NOMO-1 treated with dmso at 0.1 percent for 144 hours (cell line): ENCODE measurements around the gene ITGA5.
"Not testable (repeated sequence)": the region's sequence is repeated elsewhere in the genome, so short reads cannot be mapped to it uniquely, and the experiment has no call there.

ENCODE experiments used
- DNase-seq: peaks from one replicate; lab custom pipeline; 2025; ENCODE audit not compliant: unreplicated experiment; lab: John Stamatoyannopoulos, UW

The ITGA5 gene

DNA sequence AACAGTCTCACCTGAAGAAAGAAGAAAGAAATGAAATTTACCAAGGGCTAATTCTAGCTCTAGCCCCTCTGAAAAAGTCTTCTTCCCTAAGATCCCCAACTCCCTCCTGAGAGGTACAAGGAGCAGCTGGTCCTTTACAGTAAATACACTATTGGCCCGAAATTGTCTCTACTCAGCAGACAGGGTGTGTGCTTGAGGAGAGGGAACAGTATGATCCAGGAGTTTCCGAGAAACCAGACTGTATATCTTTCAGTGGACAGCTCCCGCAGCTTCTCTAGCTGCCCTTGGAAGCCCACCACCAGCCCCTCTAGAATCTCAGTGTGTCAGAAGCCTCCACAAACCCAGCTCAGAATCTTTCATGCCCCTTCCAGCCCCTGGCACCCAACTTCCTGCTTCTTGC is 62.8 kb downstream of the ITGA5 start:
- DNase-seq, result no peak

DNA sequence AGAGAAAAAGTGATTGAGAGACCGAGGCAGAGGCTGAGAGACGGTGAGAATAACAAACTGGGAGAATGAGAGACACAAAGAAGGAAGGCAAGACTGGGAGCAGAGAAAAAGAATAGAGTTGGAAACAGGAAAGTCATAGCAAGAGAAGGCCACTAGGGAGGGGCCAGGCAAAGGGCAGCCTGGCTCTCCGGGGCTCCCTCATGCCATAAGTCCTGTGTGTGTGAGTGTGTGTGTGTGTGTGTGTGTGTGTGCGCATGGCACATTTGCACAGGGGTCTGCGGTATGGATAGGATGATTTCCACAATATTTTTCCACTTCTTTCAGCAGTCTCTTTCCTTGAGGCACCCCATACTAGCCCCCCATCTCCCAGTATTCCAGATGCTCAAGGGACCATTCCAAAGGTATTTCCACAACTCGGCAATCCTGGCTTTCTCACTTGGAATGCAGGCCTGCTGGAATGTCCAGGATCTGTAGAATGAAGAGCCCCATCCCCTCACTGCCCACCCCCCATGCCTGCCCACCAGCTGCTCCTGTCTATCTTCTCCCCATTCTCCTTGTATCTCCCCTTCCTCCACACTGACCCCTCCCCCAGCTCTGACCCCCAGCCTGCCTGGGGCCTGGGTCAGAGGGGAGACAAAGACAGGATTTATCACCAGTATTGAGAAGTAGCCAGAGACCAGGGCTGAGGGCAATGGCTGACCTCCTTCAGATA is 63.8 kb downstream of the ITGA5 start:
- DNase-seq, result no peak

DNA sequence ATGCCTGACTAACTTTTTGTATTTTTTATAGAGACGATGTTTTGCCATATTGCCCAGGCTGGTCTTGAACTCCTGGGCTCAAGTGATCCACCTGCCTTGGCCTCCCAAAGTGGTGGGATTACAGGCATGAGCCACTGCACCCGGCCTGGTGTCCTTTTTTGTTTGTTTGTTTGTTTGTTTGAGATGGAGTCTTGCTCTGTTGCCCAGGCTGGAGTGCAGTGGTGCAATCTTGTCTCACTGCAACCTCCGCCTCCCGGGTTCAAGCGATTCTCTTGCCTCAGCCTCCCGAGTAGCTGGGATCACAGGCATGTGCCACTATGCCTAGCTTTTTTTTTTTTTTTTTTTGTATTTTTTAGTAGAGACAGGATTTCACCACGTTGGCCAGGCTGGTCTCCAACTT is 64.8 kb downstream of the ITGA5 start:
- DNase-seq, result not testable (repeated sequence)

DNA sequence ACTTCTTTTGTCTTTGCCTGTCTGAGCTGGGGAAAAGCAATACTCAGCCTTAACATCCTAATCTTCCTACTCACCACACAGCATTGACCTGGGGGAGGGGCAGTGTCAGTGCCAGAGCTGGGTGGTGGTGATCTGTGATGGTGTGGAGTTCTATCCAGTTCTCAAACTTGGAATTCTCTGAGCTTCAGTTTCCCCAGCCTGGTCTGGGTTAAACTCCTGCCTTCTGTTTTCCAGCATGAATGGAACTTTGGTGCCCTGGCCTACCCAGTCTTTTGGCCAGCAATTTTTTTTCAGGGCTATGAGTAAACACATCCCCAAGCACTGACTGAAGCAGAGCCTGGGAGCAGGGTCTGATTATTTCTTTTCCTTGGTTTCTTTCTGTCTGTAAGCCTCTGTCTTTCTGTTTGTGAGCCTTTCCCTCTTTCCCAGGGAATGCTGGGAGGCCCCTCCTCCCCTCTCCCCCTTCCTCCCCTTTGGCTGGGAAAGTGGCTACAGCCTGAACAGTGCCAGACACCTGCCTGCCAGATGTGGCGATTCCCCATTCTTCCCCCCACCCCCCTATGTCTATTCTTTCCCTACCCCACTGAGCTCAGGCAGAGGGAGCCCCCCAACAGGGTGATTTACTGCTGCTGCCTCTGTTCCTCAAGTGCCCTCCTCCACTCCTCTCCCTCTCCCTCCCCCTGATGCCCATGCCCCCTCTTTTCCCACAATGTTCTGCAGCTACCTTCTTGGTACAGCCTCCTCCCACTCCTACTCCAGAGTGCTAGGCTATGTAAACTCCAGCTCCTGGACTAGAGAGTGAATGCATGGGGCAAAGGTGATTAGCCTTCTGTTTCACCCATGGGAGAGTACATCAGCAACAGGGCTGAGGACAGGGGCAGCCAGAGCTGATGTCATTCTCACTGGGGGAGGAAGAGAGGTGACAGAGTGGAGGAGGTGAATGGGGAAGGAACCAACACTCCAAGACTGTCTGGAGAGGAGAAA is 65.9 kb downstream of the ITGA5 start:
- no peak for DNase-seq

DNA sequence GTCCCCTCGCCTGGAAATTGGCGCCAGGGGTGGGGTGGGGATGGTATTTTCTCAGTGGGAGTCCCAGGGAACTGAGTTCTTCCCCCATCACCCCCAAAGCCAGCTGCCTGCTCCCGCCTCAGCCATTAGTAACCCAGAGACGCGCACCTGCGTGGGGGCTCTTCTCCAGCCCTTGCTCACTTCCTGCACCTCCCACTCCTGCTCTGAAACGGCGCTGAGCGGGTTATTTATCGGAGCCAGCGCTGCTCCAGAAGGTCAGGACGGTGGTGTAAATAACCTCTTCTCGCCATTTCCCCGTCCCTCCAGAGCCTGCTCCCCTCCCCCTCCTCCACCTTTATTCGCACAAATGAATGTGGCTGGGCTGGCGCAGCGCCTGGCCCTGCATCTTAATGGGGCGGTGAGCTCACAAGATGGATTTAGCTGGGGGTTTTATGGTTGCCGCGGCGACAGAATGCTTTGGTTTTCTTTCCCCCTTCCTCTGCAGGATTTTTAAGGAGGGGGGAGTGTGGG is 67.0 kb downstream of the ITGA5 start:
- DNase-seq, result no peak

DNA sequence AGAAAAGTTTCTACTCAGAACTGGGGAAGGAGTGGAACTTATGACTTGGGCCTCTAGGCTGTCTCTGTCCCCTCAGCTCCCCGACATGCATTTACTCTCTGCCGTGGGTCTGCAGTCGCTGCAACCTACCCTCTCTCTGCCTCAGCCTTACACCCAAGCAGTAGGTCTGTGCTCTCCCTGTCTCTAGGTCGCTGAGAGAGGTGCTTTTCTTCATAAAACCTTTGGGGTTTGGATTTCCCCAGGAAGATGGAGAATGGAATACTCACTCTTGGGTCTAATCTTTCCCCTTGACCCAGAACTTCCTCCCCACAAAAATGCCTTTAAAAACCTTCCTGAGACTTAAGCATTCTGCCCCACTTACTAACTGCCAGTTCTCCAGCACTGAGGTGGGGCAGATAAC is 67.7 kb downstream of the ITGA5 start:
- DNase-seq, result no peak

DNA sequence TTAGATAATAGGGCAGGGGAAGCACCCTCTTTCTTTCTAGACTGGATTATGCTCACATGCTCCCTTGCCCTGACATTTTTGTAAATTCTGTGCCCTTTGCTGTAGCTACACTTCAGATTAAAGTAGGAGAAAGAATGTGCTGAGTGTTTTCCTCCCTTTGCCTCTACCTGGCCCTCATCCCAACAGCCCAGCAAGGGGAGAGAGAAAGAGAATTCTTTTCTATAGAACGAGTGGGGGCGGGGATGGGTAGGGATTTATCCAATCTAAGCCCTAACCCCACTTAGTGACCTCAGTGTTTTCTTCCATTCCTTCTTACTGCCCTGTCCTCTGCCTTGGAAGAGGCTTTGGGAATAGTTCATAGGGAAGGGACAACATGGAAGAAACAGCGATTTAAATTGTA is 68.3 kb downstream of the ITGA5 start:
- no peak for DNase-seq

DNA sequence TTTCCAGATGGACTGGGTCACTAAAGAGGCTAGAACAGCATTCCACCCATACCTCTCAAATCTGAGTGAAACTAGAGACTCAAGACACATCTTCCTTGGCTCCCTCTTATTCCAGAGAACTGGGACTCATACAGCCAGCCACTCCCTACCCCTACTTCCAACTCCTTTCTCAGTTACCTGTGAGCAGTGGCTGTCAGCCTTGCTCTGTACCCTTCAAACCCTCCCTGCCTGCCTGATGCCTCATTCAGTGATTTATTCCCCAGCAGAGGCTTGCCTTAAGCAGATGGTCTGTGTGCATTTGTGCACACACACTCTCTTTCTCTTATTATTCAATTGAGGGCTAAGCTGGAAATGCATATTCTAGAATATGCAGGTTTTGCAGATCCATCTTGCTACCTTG is 69.4 kb downstream of the ITGA5 start:
- DNase-seq, result no peak

DNA sequence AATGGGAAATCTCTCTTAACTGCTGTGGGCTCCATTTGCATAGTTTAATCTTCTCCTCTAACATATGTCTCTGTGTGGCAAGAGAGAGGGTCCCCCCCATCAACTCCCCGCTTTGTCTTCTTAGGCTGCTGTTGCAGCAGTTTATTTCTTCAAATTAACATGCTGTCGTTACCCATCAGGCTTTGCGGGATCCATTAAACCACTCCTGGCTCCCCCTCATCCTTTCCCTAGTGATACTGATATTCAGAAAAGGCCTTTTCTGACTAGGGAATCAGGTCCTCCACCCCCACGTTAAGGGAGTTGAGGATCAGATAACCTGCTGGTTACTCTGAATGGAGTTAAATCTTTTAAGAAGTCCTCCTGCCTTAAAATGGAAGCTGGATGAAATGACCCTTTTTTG is 70.0 kb downstream of the ITGA5 start:
- no peak for DNase-seq
